Mucosa of descending colon (tissue), 3 donors: ENCODE results near the gene CBR4. TPM values are rescaled to one million over a fixed set of nuclear protein-coding genes. Genes with fewer than 3 reads are reported as not detected.

Source experiments
- ATAC-seq: fragments of 200-7000 bp; cut with Tn5 transposase; one replicate; pipeline ENCODE4 v1.9.1; 2020; ENCODE audit warnings: mild to moderate bottlenecking, moderate library complexity
- DNase-seq, 3 donors: peaks; one replicate each; pipeline ENCODE4 v3.0.0-alpha.2; 2020
- H3K36me3 ChIP-seq: fragments of 200-600 bp; one replicate; pipeline ENCODE4 v1.8.0; 2021; ENCODE audit warnings: low read depth, mild to moderate bottlenecking
- H3K4me1 ChIP-seq: fragments of 200-600 bp; one replicate; pipeline ENCODE4 v1.8.0; 2021; ENCODE audit warnings: low read depth, mild to moderate bottlenecking
- H3K4me3 ChIP-seq: fragments of 200-600 bp; one replicate; pipeline ENCODE4 v1.8.0; 2021; ENCODE audit warnings: mild to moderate bottlenecking
- H3K9me3 ChIP-seq: fragments of 200-600 bp; one replicate; pipeline ENCODE4 v1.8.0; 2021; ENCODE audit warnings: mild to moderate bottlenecking
- CTCF ChIP-seq: fragments of 200-600 bp; IDR thresholded peaks from one replicate; pipeline ENCODE4 v1.8.0; 2022; ENCODE audit warnings: antibody characterized with exemption, mild to moderate bottlenecking
- intact Hi-C, 2 donors: fragments of 100-400 bp; cut with DNase I in 1 of 2; cut with micrococcal nuclease in 1 of 2; formaldehyde crosslinking; loops; one replicate each; pipeline versions ENCODE4 v1.11.0 to v1.11.1; 2022; cut with DNase I, micrococcal nuclease
- total RNA-seq, 3 donors: library from RNA; stranded (reverse); fragmentation: NEBNext Ultra II Directional in 2 of 3; extraction: Animal tissue kit (Norgen Biotek cat#: 25700) in 2 of 3; gene quantifications; one replicate each; pipeline versions ENCODE4 v1.2.1 to v1.2.4, GENCODE V29; 2021 to 2023
- donor health status: DM: no; HTN: no; CAD: no; lungs with moderate emphysema.
- donor health status: DM: no; HTN: no; CAD: no.
- donor health status: DM: no; HTN: yes; CAD: no.

The CBR4 gene
- total RNA-seq, 3 donors from 2014 or later = 20.9 to 33.6 (median 30.2) TPM

DNA sequence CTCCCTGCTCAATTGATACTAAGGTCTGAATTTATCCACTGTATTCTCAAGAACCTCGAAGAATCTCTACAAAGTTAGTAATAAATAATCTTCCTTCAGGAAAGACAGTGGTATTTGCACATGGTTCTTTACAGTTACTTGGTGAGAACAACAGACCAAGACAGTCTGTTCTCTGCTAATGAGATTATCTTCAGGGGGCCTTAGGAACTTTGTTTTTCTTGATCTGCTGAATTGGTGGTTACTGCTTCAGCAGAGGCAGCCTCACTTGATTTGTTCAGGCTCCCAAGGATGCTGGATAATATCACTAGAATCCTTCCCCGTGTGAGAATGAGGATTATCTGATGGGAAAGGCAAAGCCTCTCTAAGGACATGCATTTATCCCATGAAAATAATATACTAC, 64.8 kb downstream of the CBR4 start:
- no peaks in the 10 kb centered on the region for H3K4me1 ChIP-seq
- no peak for DNase-seq
- no peak for ATAC-seq
- intact Hi-C loops = no loop called here
- no peaks in the 10 kb centered on the region for H3K36me3 ChIP-seq
- no peaks in the 10 kb centered on the region for H3K9me3 ChIP-seq
- no peak overlapping the region for H3K4me3 ChIP-seq
- no peak for TF ChIP-seq CTCF

DNA sequence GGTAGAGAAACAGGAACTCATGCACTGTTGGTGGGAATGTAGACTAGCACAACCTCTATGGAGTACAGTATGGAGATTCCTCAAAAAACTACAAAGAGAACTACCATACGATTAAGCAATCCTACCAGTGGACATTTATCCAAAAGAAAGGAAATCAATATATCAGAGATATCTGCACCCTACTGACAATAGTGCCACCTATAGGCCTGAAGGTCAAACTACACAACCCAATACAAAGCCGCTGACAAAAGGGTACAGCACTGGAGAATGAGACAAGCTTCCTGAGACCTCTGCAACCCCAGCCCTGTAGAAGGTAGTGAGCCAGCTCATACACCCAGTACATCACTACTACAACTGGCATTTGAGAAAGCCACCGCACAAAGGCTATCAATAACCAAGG, 67.1 kb downstream of the CBR4 start:
- no peak for TF ChIP-seq CTCF
- Histone ChIP-seq H3K9me3 (peaks cover under 1% of the 10 kb centered on the region), H3K36me3 (no peaks in the 10 kb centered on the region), H3K4me3 (no peak overlapping the region), H3K4me1 (no peaks in the 10 kb centered on the region)
- intact Hi-C loops = no loop called here
- ATAC-seq (peak; percentile 25), DNase-seq (no peak)
